Measurements from ENCODE around the gene ZMIZ2.

The ZMIZ2 gene

DNA sequence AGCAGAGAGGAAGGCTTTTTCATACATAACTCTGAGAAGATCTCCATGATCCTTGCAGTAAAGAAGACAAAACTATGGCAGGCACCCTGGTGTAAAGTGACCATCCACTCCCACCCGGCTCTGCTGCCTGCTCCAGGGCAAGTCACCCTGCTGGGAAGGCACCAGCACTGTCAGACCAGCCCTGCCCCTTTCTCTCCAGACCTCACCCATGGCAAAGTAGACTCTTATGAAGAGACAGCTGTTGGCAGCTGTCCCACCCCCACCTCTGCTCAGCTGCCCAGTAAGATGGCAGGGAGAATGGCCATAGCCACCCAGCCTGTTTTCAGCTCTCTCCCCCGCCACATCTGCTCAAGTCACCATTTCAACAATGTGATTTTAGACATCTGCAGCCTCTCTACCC, 8.6 kb upstream of the ZMIZ2 start:
- no peak overlapping the region for H3K27ac ChIP-seq (ENCODE audit: insufficient read depth, low read depth, low read length, poor library complexity, severe bottlenecking)
- H3K9me3 ChIP-seq (ENCODE audit: control insufficient read depth, low read length) = no peaks in the 10 kb centered on the region
- H3K4me1 ChIP-seq (ENCODE audit: control insufficient read depth, insufficient read depth, low read length) = no peaks in the 10 kb centered on the region
- no peaks in the 10 kb centered on the region for H3K27me3 ChIP-seq (ENCODE audit: control insufficient read depth, insufficient read depth, low read length, poor library complexity, severe bottlenecking)
- WGBS, 2 experiments = 82 to 83% methylated on average over 2 of the region's 2 CpGs
- H3K36me3 ChIP-seq (ENCODE audit: control insufficient read depth, insufficient read depth, low read length) = no peaks in the 10 kb centered on the region
- no peak overlapping the region for H3K4me3 ChIP-seq (ENCODE audit: insufficient read depth, low read depth, low read length)

- H3K4me3 ChIP-seq (ENCODE audit: insufficient read depth, low read depth, low read length) = no peak overlapping the region
Measured at GRCh38 chr7:44743750-44744149, 4.9 kb upstream of the ZMIZ2 start.

DNA sequence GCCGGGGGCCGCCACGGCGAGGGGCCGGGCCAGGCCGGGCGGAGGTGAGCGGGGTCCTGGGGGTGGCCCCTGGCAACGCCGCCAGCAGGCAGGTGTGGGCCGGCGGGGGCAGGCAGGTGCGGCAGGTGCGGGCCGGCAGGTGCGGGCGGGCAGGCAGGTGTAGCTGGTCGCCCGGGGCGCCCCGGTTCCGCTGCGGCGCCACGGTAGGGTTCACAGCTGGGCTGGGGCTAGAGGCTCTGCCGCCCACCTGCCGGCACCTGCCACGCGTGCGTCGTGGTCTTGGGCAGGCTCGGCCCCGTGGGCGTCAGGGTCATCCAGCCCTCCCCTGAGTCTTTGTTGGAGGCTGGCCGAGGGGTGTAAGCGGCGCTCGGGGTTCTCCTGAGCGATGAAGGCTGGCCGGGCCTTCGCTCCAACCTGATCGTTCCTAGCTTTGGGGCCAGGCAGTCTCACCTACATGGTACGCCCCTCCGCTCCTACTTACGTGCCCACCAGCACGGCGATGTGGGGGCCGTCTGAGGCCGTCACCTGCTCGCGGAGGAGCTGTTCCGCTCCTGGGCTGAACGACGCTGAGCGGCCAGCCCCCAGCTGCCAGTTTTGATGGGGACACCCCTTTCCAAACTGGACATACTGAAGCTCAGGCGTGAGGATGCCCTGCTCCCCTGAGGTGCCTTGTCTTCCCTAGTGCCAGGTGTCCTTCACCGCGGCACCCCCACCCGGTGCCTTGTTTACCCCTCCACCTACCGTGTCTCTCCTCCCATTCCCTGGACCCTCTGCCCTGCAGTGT, 493 bp downstream of the ZMIZ2 start:
- peaks cover 13% of the 10 kb centered on the region for H3K4me1 ChIP-seq (ENCODE audit: control insufficient read depth, insufficient read depth, low read length)
- H3K36me3 ChIP-seq (ENCODE audit: control insufficient read depth, insufficient read depth, low read length) = no peaks in the 10 kb centered on the region
- H3K4me3 ChIP-seq (ENCODE audit: insufficient read depth, low read depth, low read length) = peak overlapping the region; percentile 78
- no peaks in the 10 kb centered on the region for H3K9me3 ChIP-seq (ENCODE audit: control insufficient read depth, low read length)
- H3K27ac ChIP-seq (ENCODE audit: insufficient read depth, low read depth, low read length, poor library complexity, severe bottlenecking) = no peak overlapping the region
- 2% methylated on average over 60 of the region's 60 CpGs for WGBS, 2 experiments
- no peaks in the 10 kb centered on the region for H3K27me3 ChIP-seq (ENCODE audit: control insufficient read depth, insufficient read depth, low read length, poor library complexity, severe bottlenecking)

More at GRCh38 chr7:44743750-44744149, 4.9 kb upstream of the ZMIZ2 start:
- Histone ChIP-seq H3K9me3 (ENCODE audit: control insufficient read depth, low read length) (no peaks in the 10 kb centered on the region), H3K36me3 (ENCODE audit: control insufficient read depth, insufficient read depth, low read length) (no peaks in the 10 kb centered on the region), H3K4me1 (ENCODE audit: control insufficient read depth, insufficient read depth, low read length) (no peaks in the 10 kb centered on the region), H3K27ac (ENCODE audit: insufficient read depth, low read depth, low read length, poor library complexity, severe bottlenecking) (peak overlapping the region; percentile 11), H3K27me3 (ENCODE audit: control insufficient read depth, insufficient read depth, low read length, poor library complexity, severe bottlenecking) (no peaks in the 10 kb centered on the region)
- 80% methylated on average over 1 of the region's 1 CpG for WGBS, 2 experiments

DNA sequence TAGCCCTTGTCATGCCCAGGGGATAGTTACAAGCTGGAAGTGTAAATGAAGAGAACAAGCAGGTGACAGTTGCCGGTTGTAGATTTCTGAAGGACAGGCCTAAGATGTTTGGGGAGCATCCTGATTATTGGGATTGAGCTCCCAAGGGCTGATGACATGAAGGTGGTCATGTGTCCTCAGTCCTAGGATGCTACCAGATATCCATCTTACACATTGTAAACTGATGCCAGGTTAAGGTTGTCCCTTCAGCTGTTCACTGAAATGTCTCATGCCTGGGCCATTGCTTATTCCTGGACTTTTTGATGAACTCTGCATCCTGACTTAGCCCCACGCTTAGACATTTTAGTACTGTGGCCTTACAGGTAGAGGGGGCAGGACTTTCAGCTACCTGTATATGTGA, 1.3 kb downstream of the ZMIZ2 start:
- WGBS, 2 experiments = 90 to 92% methylated on average over 2 of the region's 2 CpGs
- H3K27me3 ChIP-seq (ENCODE audit: control insufficient read depth, insufficient read depth, low read length, poor library complexity, severe bottlenecking) = no peaks in the 10 kb centered on the region
- H3K4me3 ChIP-seq (ENCODE audit: insufficient read depth, low read depth, low read length) = peak overlapping the region; percentile 78
- no peaks in the 10 kb centered on the region for H3K36me3 ChIP-seq (ENCODE audit: control insufficient read depth, insufficient read depth, low read length)
- H3K27ac ChIP-seq (ENCODE audit: insufficient read depth, low read depth, low read length, poor library complexity, severe bottlenecking) = no peak overlapping the region
- no peaks in the 10 kb centered on the region for H3K9me3 ChIP-seq (ENCODE audit: control insufficient read depth, low read length)
- peaks cover 13% of the 10 kb centered on the region for H3K4me1 ChIP-seq (ENCODE audit: control insufficient read depth, insufficient read depth, low read length)

DNA sequence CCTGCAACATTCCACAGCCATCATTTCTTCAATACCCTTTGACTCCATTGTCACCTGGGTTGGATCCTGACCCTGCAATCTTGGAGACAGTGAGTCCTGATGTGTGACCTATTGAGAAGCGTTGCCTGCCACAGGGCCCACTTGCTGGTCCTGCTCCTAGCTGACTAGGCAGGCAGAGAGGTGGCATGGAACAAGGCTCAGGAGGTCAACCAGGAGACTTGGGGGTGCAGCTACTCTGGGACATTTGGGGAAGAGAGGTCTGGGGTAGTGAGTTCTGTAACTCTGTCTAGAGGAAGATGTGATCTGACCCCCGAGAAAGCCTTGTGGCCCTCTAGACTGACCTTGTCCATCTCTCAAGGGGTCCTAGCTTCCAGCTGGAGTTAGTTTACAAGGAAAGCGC, 1.8 kb downstream of the ZMIZ2 start:
- H3K27ac ChIP-seq (ENCODE audit: insufficient read depth, low read depth, low read length, poor library complexity, severe bottlenecking) = no peak overlapping the region
- WGBS, 2 experiments = 94 to 97% methylated on average over 3 of the region's 3 CpGs
- no peaks in the 10 kb centered on the region for H3K9me3 ChIP-seq (ENCODE audit: control insufficient read depth, low read length)
- peaks cover 13% of the 10 kb centered on the region for H3K4me1 ChIP-seq (ENCODE audit: control insufficient read depth, insufficient read depth, low read length)
- no peaks in the 10 kb centered on the region for H3K36me3 ChIP-seq (ENCODE audit: control insufficient read depth, insufficient read depth, low read length)
- no peak overlapping the region for H3K4me3 ChIP-seq (ENCODE audit: insufficient read depth, low read depth, low read length)
- no peaks in the 10 kb centered on the region for H3K27me3 ChIP-seq (ENCODE audit: control insufficient read depth, insufficient read depth, low read length, poor library complexity, severe bottlenecking)

DNA sequence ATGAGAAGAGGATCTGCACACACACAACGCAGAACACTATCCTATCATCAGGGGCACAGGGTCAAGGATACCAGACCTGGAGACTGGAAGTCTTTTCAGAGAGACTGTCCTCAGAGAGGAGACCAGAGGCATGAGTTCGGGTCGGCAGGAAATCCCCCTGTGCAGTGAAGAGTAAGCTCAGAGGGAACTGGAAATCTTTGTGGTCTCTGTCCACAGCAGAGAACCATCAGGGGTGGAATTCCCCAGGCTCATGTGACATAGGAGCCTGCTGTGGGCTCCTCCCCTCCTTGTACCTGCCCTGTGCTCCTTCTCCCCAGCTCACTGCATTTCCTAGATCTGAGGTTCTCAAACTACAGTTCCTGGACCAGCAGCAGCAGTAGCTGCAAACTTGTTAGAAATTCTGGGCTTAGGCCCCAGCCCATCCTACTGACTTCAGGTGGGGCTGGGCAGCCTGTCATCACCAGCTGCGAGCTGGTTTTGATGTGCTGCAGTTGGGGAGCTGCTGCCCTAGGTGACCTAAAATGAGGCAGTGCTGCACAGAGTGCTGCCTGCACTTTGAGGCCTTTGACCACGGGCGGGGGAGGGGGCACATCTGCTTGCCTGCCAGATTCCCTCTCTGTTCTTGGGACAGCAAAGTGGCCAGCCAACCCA, 2.4 kb downstream of the ZMIZ2 start:
- 70 to 71% methylated on average over 6 of the region's 6 CpGs for WGBS, 2 experiments

DNA sequence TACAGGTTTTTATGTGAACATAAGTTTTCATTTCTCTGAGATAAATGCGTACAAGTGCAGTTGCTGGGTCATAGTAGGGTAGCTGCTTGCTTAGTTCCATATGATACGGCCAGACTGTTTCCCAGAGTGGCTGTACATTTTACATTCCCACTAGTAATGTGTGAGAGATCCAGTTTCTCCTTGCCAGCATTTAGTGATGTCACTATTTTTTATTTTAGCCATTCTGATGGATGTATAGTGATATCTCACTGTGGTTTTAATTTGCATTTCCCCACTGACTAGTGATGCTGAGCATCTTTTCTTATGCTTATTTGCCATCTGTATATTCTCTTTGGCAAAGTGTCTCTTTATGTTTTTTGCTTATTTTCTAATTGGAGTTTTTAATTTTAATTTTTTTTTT, 4.2 kb downstream of the ZMIZ2 start:
- Histone ChIP-seq H3K27me3 (ENCODE audit: control insufficient read depth, insufficient read depth, low read length, poor library complexity, severe bottlenecking) (no peaks in the 10 kb centered on the region), H3K4me3 (ENCODE audit: insufficient read depth, low read depth, low read length) (no peak overlapping the region), H3K27ac (ENCODE audit: insufficient read depth, low read depth, low read length, poor library complexity, severe bottlenecking) (no peak overlapping the region), H3K36me3 (ENCODE audit: control insufficient read depth, insufficient read depth, low read length) (no peaks in the 10 kb centered on the region), H3K4me1 (ENCODE audit: control insufficient read depth, insufficient read depth, low read length) (peaks cover 13% of the 10 kb centered on the region), H3K9me3 (ENCODE audit: control insufficient read depth, low read length) (no peaks in the 10 kb centered on the region)
- 98% methylated on average over 2 of the region's 2 CpGs for WGBS, 2 experiments

More for the DNA sequence above, 2.4 kb downstream of the ZMIZ2 start:
- Histone ChIP-seq H3K4me3 (ENCODE audit: insufficient read depth, low read depth, low read length) (no peak overlapping the region), H3K9me3 (ENCODE audit: control insufficient read depth, low read length) (no peaks in the 10 kb centered on the region), H3K4me1 (ENCODE audit: control insufficient read depth, insufficient read depth, low read length) (peaks cover 13% of the 10 kb centered on the region), H3K27ac (ENCODE audit: insufficient read depth, low read depth, low read length, poor library complexity, severe bottlenecking) (no peak overlapping the region), H3K36me3 (ENCODE audit: control insufficient read depth, insufficient read depth, low read length) (no peaks in the 10 kb centered on the region), H3K27me3 (ENCODE audit: control insufficient read depth, insufficient read depth, low read length, poor library complexity, severe bottlenecking) (no peaks in the 10 kb centered on the region)

DNA sequence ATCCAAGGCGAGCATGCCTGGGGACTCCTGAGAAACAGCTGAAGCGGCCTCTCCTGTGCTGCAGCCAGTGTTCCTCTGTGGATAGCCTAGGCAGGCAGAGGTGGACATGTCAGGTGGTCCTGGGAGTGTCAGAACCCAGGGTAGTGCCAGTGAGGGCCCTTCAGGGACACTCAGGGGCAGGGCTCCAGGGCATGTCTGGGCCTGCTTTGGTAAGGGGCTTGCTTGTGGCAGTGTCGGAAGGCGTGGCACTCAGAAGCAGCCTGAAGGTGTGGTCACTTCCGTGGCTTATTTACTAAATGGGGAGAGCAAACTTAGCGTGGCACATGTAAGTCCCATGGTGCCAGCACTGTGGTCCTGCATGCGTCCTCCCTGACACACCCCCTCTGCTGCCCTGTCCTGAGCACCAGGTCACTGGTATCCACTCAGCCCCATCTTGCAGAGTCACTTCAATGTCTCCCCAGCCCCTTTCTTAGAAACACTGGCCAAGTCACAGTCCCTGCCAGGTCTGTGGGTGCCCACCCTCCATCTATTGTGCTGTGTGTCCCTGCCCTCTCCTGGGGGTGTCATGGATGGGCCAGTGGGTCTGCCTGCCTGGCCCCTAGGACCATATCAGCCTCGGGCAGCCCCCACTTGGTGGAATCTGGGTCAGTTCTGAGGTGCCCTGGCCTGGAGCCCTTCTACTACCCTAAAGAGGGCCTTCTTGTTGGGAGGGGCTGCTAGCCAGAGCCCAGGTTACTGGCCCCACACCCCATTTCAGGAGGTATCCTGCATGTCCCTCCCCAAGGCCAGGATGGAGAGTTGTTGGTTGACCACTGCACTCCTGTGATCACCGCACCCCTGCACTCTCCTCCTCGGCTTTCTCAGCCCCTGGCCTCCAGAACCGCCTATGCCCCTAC, 6.4 kb downstream of the ZMIZ2 start:
- no peak overlapping the region for H3K27ac ChIP-seq (ENCODE audit: insufficient read depth, low read depth, low read length, poor library complexity, severe bottlenecking)
- WGBS, 2 experiments = 94 to 95% methylated on average over 11 of the region's 11 CpGs
- H3K9me3 ChIP-seq (ENCODE audit: control insufficient read depth, low read length) = no peaks in the 10 kb centered on the region
- no peaks in the 10 kb centered on the region for H3K27me3 ChIP-seq (ENCODE audit: control insufficient read depth, insufficient read depth, low read length, poor library complexity, severe bottlenecking)
- H3K36me3 ChIP-seq (ENCODE audit: control insufficient read depth, insufficient read depth, low read length) = peaks cover 3% of the 10 kb centered on the region
- H3K4me1 ChIP-seq (ENCODE audit: control insufficient read depth, insufficient read depth, low read length) = peaks cover 4% of the 10 kb centered on the region
- H3K4me3 ChIP-seq (ENCODE audit: insufficient read depth, low read depth, low read length) = no peak overlapping the region

DNA sequence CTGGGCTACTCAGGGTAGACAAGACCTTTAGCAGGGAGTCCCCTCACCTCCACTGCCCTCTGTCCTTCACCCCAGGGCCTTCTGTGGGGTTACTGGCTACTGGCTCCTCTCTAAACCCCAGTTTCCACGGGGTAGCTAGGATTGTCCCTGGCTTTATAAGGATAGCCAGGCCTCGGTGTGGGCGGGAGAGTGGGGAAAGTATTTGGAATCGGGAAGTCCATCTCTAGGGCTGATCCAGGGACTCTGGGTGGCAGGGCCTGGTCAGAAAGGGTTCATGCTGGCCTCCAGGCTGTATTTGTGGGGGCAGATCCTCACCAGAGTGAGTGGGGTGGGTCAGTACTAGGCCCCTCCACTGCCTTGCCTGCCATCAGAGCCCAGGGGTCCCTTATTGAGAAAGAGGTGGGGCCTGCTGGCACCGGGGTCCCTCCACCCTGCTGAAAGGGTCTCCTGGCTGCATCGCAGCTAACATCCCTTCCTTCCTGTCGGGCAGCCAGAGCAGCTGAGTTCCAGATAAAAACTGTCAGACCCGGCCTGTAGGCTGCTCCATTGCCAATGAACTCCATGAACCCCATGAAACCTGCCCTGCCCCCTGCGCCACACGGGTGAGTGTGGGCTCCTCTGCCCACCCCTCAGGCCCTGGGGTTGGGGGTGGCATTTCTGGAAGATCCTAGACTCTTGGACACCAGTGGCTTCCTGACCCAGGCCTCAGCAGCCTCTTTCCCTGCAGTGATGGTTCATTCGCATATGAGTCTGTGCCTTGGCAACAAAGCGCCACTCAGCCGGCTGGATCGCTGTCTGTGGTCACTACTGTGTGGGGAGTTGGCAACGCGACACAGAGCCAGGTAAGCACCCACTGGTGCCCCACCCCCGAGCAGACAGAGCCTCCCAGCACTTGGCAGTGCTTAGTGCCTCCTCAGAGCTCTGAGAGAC, 7.3 kb downstream of the ZMIZ2 start:
- H3K9me3 ChIP-seq (ENCODE audit: control insufficient read depth, low read length) = no peaks in the 10 kb centered on the region
- 94 to 95% methylated on average over 17 of the region's 17 CpGs for WGBS, 2 experiments
- no peaks in the 10 kb centered on the region for H3K27me3 ChIP-seq (ENCODE audit: control insufficient read depth, insufficient read depth, low read length, poor library complexity, severe bottlenecking)
- no peak overlapping the region for H3K27ac ChIP-seq (ENCODE audit: insufficient read depth, low read depth, low read length, poor library complexity, severe bottlenecking)
- H3K36me3 ChIP-seq (ENCODE audit: control insufficient read depth, insufficient read depth, low read length) = peaks cover 10% of the 10 kb centered on the region
- peaks cover 4% of the 10 kb centered on the region for H3K4me1 ChIP-seq (ENCODE audit: control insufficient read depth, insufficient read depth, low read length)
- no peak overlapping the region for H3K4me3 ChIP-seq (ENCODE audit: insufficient read depth, low read depth, low read length)
